PC-3 (cell line): ENCODE data around the gene TTF2. TPM values are rescaled to one million over a fixed set of nuclear protein-coding genes. Genes with fewer than 3 reads are reported as not detected.
A peak's percentile ranks its signal among the peaks of the same experiment; 100 is the strongest.

Experiments
- ATAC-seq: fragments of 200-7000 bp; cut with Tn5 transposase; 2 replicates; pipeline ENCODE4 v1.9.1; 2020; ENCODE audit warnings: mild to moderate bottlenecking, moderate library complexity
- BruUV-seq: library from RNA; stranded (reverse); fragments of 400-500 nt; replicated peaks from 2 replicates; lab custom pipeline; 2021; lab: Mats Ljungman, UMichigan
- CTCF ChIA-PET: fragments of 300-600 bp; sonication (Branson Sonifier 250); formaldehyde crosslinking; loops from one replicate; lab custom pipeline; 2022; ENCODE audit warnings: antibody characterized with exemption; lab: Charles Lee
- POLR2A ChIA-PET: fragments of 300-600 bp; sonication (Branson Sonifier 250); formaldehyde crosslinking; loops from one replicate; lab custom pipeline; 2022; ENCODE audit warnings: antibody characterized with exemption; ENCODE audit not compliant: unreplicated experiment; lab: Charles Lee
- DNase-seq: peaks from one replicate; pipeline ENCODE4 v3.0.0-alpha.2; 2015
- H2AFZ ChIP-seq: fragments of 300-600 bp; sonication (generic); 2 replicates; pipeline ENCODE4 v1.6.0; 2016; ENCODE audit warnings: antibody characterized with exemption, low read length
- H3F3A ChIP-seq: fragments of 300-600 bp; sonication (generic); one replicate; pipeline ENCODE4 v1.6.0; 2017; ENCODE audit warnings: antibody characterized with exemption, low read length, control low read depth, mild to moderate bottlenecking; ENCODE audit not compliant: unreplicated experiment
- H3K27ac ChIP-seq: fragments of 300-600 bp; sonication (generic); 2 replicates; pipeline ENCODE4 v1.5.1; 2016; ENCODE audit warnings: mild to moderate bottlenecking, low read length
- H3K27me3 ChIP-seq: fragments of 300-600 bp; sonication (generic); 2 replicates; pipeline ENCODE4 v1.6.1; 2016; ENCODE audit warnings: low read length, mixed read lengths
- H3K36me3 ChIP-seq: fragments of 300-600 bp; sonication (generic); 2 replicates; pipeline ENCODE4 v1.6.1; 2016; ENCODE audit warnings: low read depth, mixed run types, low read length, mixed read lengths
- H3K4me1 ChIP-seq: fragments of 300-600 bp; sonication (generic); 2 replicates; pipeline ENCODE4 v1.5.1; 2016; ENCODE audit warnings: low read length; ENCODE audit not compliant: insufficient read depth
- H3K4me2 ChIP-seq: fragments of 300-600 bp; sonication (generic); 2 replicates; pipeline ENCODE4 v1.6.0; 2016; ENCODE audit warnings: low read length
- H3K4me3 ChIP-seq: fragments of 300-600 bp; sonication (generic); 2 replicates; pipeline ENCODE4 v1.5.1; 2016; ENCODE audit warnings: mild to moderate bottlenecking, low read length, mixed read lengths
- H3K79me2 ChIP-seq: fragments of 300-600 bp; sonication (generic); 2 replicates; pipeline ENCODE4 v1.6.1; 2017; ENCODE audit warnings: low read length, mixed read lengths
- H3K9ac ChIP-seq: fragments of 300-600 bp; sonication (generic); 2 replicates; pipeline ENCODE4 v1.6.0; 2016; ENCODE audit warnings: mild to moderate bottlenecking, low read length
- H3K9me2 ChIP-seq: fragments of 300-600 bp; sonication (generic); replicated peaks from 2 replicates; pipeline ENCODE4 v1.6.1; 2016; ENCODE audit warnings: mixed run types, low read length, mixed read lengths
- H3K9me3 ChIP-seq: fragments of 300-600 bp; sonication (generic); 2 replicates; pipeline ENCODE4 v1.6.1; 2016; ENCODE audit warnings: low read length, mixed read lengths
- H4K20me1 ChIP-seq: fragments of 300-600 bp; sonication (generic); 2 replicates; pipeline ENCODE4 v1.6.1; 2016; ENCODE audit warnings: low read length, mixed read lengths
- CTCF ChIP-seq: fragments of 300-600 bp; sonication (generic); conservative IDR thresholded peaks from 2 replicates; pipeline ENCODE4 v1.5.1; 2017; ENCODE audit warnings: antibody characterized with exemption, low read depth, mild to moderate bottlenecking, low read length
- EZH2 ChIP-seq: fragments of 300-600 bp; sonication (generic); IDR thresholded peaks from one replicate; pipeline ENCODE4 v1.6.1; 2017; ENCODE audit warnings: antibody characterized with exemption, mild to moderate bottlenecking, low read length; ENCODE audit not compliant: unreplicated experiment
- EZH2phosphoT487 ChIP-seq: fragments of 300-600 bp; sonication (generic); IDR thresholded peaks from 2 replicates; pipeline ENCODE4 v1.6.1; 2018; ENCODE audit warnings: mild to moderate bottlenecking, antibody characterized with exemption, low read length, borderline replicate concordance
- intact Hi-C: fragments of 100-400 bp; cut with micrococcal nuclease; formaldehyde crosslinking; loops from 2 replicates; pipeline ENCODE4 v1.9.0; 2023
- total RNA-seq: library from RNA; depleted of rRNA; stranded (reverse); fragments of >200 nt; gene quantifications from 2 replicates; pipeline ENCODE4 v1.2.3, GENCODE V29; 2014

Gene TTF2
- total RNA-seq, 1 experiment from 2014 or later, result 25.1 TPM

DNA sequence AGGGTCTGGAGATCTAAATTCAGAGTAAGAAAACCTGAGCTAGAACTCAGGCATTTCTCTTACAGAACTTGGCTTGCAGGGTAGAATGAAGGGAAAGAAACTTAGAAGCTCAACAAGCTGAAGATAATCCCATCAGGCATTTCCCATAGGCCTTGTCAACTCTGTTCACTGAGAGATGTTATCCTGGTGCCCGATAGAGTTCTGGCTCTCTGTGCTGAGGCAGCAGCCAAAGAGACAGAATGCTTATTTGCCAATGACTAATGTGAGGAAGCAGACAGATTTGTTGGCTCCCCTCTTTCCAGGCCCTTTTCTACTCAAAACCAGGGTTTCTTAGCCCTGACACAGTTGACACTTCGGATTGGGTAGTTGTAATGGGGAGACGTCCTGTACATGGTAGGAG, 83.7 kb downstream of the TTF2 start:
- 0 out of 2 replicates have a peak overlapping the region, but pooled peaks have one; percentile 20 for H3K4me2 ChIP-seq
- H2AFZ ChIP-seq, result peak overlapping the region; percentile 16; the same call in 1 of the 2 replicates
- TF ChIP-seq CTCF, result no peak
- TF ChIP-seq EZH2phosphoT487, result no peak
- no peak for TF ChIP-seq EZH2
- no peak overlapping the region for H3K4me3 ChIP-seq
- ATAC-seq (no peak), DNase-seq (peak; percentile 20)
- no peaks in the 10 kb centered on the region for H3K27me3 ChIP-seq
- no peaks in the 10 kb centered on the region for H3K9me3 ChIP-seq
- peaks cover 12% of the 10 kb centered on the region for H3F3A ChIP-seq
- intact Hi-C loops, result no loop called here
- H3K36me3 ChIP-seq, result no peaks in the 10 kb centered on the region
- ChIA-PET CTCF (interaction anchor here (0.9 kb wide), 1 partner anchor 15 kb away, joined by 3 read pairs; no protein-coding TSS in a partner anchor), POLR2A (no interaction called here)
- no peaks in the 10 kb centered on the region for H4K20me1 ChIP-seq
- H3K9me2 ChIP-seq, result no peaks in the 10 kb centered on the region
- H3K27ac ChIP-seq, result peak overlapping the region; percentile 27; the same call in 1 of the 2 replicates
- no peak overlapping the region for H3K9ac ChIP-seq
- H3K79me2 ChIP-seq, result no peaks in the 10 kb centered on the region
- H3K4me1 ChIP-seq, result peaks cover 40% of the 10 kb centered on the region
- BruUV-seq, result no TSS peak

DNA sequence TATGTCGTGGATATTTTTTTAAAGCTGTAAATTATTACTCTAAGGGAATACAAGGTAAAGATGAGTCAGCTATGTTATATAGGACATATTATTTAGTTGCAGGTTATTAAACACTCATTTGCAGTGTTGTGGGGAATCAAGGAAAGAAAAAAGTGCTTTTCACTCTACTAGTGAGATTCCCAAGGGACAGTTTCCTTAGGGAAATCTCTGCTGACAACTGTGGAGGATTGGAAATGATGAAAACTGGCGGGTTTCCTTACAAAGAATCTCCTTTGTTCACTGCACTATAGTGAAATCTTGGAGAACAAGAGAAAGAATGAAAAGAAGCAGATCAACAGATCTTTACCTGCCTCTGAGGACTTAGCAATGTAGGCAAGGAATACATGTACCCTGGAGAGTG, 85.9 kb downstream of the TTF2 start:
- Histone ChIP-seq H2AFZ (no peak overlapping the region), H3F3A (peaks cover 12% of the 10 kb centered on the region), H3K4me1 (peaks cover 41% of the 10 kb centered on the region), H3K9me2 (no peaks in the 10 kb centered on the region), H3K9ac (peak overlapping the region; percentile 51), H3K79me2 (no peaks in the 10 kb centered on the region), H3K4me3 (no peak overlapping the region), H3K27ac (peak overlapping the region; percentile 98), H4K20me1 (no peaks in the 10 kb centered on the region), H3K36me3 (no peaks in the 10 kb centered on the region), H3K4me2 (no peak overlapping the region), H3K27me3 (no peaks in the 10 kb centered on the region), H3K9me3 (no peaks in the 10 kb centered on the region)
- DNase-seq, result no peak
- no TSS peak for BruUV-seq
- ATAC-seq, result no peak
- intact Hi-C loops, result loop anchor here (2.0 to 5.0 kb wide), 3 partner anchors 17 to 136 kb away; partner anchors contain the start of gene TRIM45
- POLR2A ChIA-PET, result interaction anchor here (0.6 to 0.7 kb wide), 2 partner anchors 17 to 79 kb away, joined by 3 to 4 read pairs; no protein-coding TSS in a partner anchor
- TF ChIP-seq CTCF (no peak), EZH2phosphoT487 (no peak), EZH2 (no peak)
- CTCF ChIA-PET, result interaction anchor here (0.9 to 1.1 kb wide), 2 partner anchors 18 to 79 kb away, joined by 3 to 4 read pairs; no protein-coding TSS in a partner anchor
